Measurements from ENCODE around the gene IGF1R.

IGF1R gene

DNA sequence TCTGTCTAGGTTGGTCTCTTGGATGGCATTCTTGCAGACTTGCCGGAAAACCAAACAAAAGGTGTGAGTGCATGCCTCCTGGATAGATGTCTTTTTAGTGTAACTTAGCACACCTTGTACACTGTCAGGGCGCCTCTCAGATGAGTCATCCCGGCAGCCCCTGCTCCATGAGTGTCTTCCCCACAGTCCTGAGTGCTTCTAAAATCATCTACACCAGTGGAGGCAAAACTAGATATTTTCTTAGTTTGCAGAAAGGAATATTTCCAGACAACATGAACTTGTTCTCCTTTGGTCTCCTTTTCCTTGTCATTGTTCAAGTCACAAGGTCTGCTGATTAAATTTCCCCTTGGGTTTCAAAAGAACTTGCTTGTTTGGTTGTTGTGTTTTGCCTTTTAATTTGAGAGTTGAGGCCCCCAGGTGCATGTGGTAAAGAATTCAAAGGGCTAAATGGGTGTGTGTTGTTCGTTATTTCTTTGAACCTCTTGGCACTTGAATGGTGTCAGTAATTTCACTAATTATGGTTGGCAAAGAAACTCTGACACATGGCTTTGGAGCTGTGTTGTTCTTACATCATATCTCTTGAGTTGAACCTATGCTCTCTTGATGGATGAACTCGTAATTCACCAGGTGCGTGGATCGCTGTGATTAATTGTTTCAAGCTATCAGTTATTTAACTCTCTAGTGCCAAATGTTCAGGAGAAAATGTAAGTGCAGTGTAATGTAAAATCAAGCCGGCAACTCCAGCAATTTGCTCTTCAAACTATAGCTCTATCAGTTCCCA is 98.2 kb downstream of the IGF1R start:
- no peak for DNase-seq (ENCODE audit: low spot score)

- DNase-seq (ENCODE audit: low spot score): no peak
These were observed 103.4 kb downstream of the IGF1R start for GRCh38 chr15:98751767-98752166.

DNA sequence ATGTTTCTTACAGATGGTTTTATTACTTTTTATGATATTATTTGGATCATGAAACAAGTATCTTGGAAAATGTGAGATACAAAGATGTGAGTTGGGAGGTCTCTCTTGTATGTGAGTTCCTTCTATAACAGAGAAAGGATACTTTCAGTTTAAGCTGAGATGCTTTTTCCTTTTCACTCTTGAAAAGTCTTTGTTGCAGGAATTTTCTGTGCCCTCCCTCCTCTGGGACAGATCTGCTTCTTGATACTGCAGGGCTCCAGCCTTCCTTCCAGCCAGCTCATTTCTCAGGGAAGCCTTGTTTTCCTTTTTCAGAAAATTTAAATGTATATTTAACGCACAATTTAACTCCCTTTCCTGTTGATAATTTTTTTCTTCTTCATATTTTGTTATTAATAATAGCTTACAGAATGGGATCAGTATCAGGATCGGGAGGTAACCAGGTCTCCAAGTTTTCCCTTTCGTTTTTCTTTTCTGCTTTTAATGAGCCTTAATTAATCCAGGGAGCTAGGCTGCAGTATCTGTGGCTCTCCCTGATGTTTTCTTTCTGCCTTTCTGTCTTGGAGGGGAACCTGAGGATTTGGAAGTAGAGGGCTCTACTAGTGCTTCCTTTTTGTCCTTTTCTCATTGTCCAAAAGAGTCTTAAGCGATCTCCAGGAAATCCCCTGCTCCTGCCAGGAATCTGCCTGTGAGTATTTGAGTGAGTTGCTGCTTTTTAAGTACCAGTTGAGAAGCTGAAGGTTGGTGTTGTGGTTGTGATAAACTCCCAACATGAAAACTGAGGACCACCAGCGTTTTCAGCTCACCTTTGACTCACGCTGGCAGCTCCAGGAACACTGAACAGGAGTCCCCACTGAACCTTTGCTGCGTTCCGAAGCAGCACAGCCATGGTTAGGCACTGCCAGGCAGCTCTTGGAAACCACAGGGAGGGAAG is 105.7 kb downstream of the IGF1R start:
- DNase-seq (ENCODE audit: low spot score): no peak

- DNase-seq (ENCODE audit: low spot score): no peak
These were observed 106.3 kb downstream of the IGF1R start for GRCh38 chr15:98754657-98755022.

DNA sequence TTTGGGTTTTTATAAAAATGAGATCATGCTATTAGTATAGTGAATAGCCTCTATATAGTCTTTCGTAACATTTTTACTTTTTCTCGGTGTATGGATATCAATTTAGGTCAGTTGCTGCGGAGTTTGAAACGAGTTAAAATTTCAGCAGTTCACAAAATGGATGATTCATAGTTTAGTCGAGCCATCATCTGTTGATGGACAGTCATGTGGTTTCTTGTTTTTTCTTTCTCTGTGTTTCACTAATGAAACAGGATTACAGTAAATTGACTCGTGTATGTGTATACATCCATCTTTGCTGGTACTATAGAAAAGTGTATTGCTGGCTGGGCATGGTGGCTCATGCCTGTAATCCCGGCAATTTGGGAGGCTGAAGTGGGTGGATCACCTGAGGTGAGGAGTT is 106.8 kb downstream of the IGF1R start:
- DNase-seq (ENCODE audit: low spot score): no peak

- no peak for DNase-seq (ENCODE audit: low spot score)
These were observed 107.4 kb downstream of the IGF1R start for GRCh38 chr15:98755781-98756180.

DNA sequence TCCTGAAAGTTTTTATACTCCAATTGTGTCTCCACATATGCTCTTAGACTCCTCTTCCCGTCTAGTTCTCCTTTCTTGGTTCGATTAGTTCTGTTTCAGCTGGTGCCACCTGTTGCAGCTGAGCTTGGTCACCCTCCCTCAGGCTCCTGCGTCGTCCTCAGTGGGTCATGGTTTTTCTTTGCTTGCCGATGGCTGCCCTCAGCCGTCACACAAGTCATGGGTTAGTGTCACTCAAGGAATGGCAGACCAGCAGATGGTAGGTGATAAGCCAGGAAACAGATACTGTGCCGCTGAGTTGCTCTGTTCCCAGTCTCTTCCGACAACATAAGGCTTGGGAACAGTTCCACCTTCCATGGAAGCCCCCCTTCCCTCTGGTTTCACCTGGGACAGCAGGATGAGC is 109.9 kb downstream of the IGF1R start:
- DNase-seq (ENCODE audit: low spot score): no peak

GRCh38 chr15:98759277-98759676 is 110.9 kb downstream of the IGF1R start:
- no peak for DNase-seq (ENCODE audit: low spot score)

GRCh38 chr15:98760112-98760826 is 111.9 kb downstream of the IGF1R start:
- DNase-seq (ENCODE audit: low spot score): no peak

- no peak for DNase-seq (ENCODE audit: low spot score)
These were observed 112.6 kb downstream of the IGF1R start for GRCh38 chr15:98760975-98761374.

DNA sequence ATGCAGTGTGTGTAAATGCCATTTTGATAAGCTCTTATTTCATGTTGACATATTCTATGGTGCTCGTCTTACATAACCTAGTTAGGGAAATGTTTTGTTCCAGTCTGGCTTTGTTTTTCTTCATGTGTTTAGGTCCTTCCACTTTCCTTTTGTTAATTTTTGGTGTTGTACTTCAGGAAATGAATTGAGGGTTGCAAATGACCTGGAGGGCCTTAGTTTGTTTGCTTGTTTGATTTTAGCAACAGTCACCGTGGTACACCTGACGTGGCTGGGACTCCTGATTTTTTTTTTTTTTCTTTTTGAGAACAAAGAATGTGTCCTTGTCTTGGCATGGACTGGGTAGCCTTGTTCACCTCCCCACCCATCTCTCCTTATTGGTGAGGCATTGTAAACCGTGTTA is 114.8 kb downstream of the IGF1R start:
- DNase-seq (ENCODE audit: low spot score): no peak

- no peak for DNase-seq (ENCODE audit: low spot score)
These were observed 116.0 kb downstream of the IGF1R start for GRCh38 chr15:98764291-98764690.

GRCh38 chr15:98765610-98766009 is 117.3 kb downstream of the IGF1R start:
- DNase-seq (ENCODE audit: low spot score): no peak

DNA sequence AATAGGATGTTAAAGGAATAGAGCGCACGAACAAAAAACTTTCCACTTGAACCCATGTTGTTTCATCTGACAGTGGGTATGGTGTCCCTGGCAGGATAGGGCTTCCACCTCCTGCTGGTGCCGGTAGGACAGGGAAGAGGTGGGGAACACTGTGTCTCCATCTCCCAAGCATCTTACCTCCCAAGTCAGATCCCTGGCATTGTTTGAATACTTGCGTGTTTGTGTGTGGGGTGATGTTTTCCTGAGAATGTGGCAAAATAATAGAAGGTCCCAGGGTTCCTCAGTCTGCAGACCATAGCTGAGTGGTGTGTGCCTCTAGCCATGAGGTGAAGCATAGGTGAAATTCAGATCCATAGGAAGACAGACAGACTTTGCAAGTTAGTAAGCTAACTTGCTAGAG is 119.4 kb downstream of the IGF1R start:
- DNase-seq (ENCODE audit: low spot score): no peak

DNA sequence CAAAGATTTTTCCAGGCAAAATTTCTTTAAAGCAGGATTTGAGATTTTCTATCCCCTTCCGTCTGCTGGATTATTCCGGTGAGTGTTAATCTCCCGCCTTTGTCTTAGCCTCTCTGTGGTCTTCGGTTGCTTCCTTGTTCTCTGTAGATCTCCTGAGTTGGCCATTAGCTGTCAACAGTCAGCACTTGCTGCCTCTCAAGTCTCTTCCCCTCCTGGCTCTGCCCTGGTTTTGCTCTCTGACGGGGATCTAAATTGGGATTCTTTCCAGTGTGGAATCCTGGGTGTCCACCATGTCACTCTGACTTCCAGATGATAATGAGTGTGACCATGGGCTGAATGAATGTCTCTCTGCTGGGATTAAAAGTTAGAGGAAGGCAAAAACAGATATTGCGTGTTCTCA is 121.5 kb downstream of the IGF1R start:
- DNase-seq (ENCODE audit: low spot score): no peak

- DNase-seq (ENCODE audit: low spot score): no peak
These were observed 122.6 kb downstream of the IGF1R start for GRCh38 chr15:98770984-98771383.

DNA sequence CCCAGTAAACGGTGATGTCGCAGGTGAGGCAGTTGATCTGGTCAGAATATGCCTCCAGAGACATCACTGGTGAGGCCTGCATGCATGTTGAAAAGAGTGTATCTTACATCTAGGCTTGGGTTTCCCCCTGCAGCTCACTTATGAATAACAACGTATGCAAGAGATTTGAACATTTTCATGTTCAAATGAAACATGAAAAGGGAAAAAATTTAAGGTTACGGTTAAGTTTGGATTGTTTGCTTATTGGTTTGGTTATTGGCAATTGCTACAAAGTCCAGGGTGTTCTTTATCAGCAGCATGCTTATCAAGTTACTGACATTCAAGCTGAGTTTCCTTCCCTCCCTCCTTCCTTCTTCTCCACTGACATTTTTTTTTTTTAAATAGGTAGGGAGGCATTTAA is 123.2 kb downstream of the IGF1R start:
- DNase-seq (ENCODE audit: low spot score): no peak

DNA sequence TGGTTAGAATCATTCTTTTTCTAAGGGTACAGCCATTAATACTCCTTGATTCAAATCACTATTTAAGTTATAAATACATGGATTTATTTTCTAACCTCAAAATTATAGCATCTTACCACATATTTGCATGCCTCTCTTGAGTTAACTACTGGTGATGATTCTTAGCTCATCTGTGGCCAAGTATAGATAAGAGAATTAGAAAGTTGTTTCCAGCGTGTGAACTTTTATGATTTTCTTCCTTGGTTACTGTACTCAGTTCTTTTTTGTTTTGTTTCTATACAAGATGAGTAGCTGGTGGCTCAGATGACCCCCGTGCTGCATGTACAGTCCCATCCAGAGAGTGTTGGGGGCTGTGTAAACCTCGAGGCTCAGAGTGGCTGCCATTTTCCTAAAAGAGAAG is 124.6 kb downstream of the IGF1R start:
- no peak for DNase-seq (ENCODE audit: low spot score)

- DNase-seq (ENCODE audit: low spot score): no peak
These were observed 125.3 kb downstream of the IGF1R start for GRCh38 chr15:98773616-98774015.

GRCh38 chr15:98774756-98775497 is 126.6 kb downstream of the IGF1R start:
- no peak for DNase-seq (ENCODE audit: low spot score)

GRCh38 chr15:98775498-98776230 is 127.3 kb downstream of the IGF1R start:
- no peak for DNase-seq (ENCODE audit: low spot score)

All from germinal center (tissue), 1 donor.